Gastrocnemius medialis (tissue), 4 donors: ENCODE results near the gene SPOCD1. TPM values are rescaled to one million over a fixed set of nuclear protein-coding genes. Genes with fewer than 3 reads are reported as not detected.
A peak's percentile ranks its signal among the peaks of the same experiment; 100 is the strongest.

Experiments used
- ATAC-seq, 2 donors: fragments of 150-250 bp; one replicate each; pipeline ENCODE4 v1.9.1; 2016
- DNase-seq, 2 donors: peaks; one replicate each; pipeline ENCODE4 v3.0.0-alpha.2; 2019
- H3K27ac ChIP-seq, 4 donors: fragments of 200-600 bp; sonication (generic); 1 replicate in 1 of 4; 2 replicates in 3 of 4; pipeline ENCODE4 v1.5.1; 2016 to 2018; ENCODE audit warnings: mild to moderate bottlenecking in 2 of 4, moderate library complexity in 1 of 4
- H3K27me3 ChIP-seq, 3 donors: fragments of 200-600 bp; sonication (generic) in 2 of 3; 1 replicate in 1 of 3; 2 replicates in 2 of 3; pipeline versions ENCODE4 v1.5.1 to v1.6.0; 2016 to 2019; ENCODE audit warnings: mild to moderate bottlenecking in 1 of 3, moderate library complexity in 1 of 3
- H3K36me3 ChIP-seq, 2 donors: fragments of 200-600 bp; sonication (generic) in 1 of 2; one replicate each; pipeline ENCODE4 v1.5.1; 2017 to 2018
- H3K4me1 ChIP-seq, 2 donors: fragments of 200-600 bp; sonication (generic) in 1 of 2; one replicate each; pipeline ENCODE4 v1.5.1; 2016 to 2017; ENCODE audit warnings: mild to moderate bottlenecking in 2 of 2
- H3K4me3 ChIP-seq, 4 donors: fragments of 200-600 bp; sonication (generic) in 3 of 4; 1 replicate in 1 of 4; 2 replicates in 3 of 4; pipeline ENCODE4 v1.5.1; 2016 to 2019; ENCODE audit warnings: mild to moderate bottlenecking in 2 of 4
- H3K9me3 ChIP-seq, 3 donors: fragments of 200-600 bp; sonication (generic) in 2 of 3; 1 replicate in 1 of 3; 2 replicates in 2 of 3; pipeline ENCODE4 v1.5.1; 2016 to 2019
- CTCF ChIP-seq, 5 experiments: fragments of 450-650 bp in 3 of 5; fragments of 200-600 bp in 2 of 5; sonication (generic) in 2 of 5; IDR thresholded peaks in 4 of 5; conservative IDR thresholded peaks in 1 of 5; 1 replicate in 4 of 5; 2 replicates in 1 of 5; pipeline ENCODE4 v1.5.1; 2016 to 2019; ENCODE audit warnings: antibody characterized with exemption in 5 of 5, mild to moderate bottlenecking in 3 of 5, moderate library complexity in 3 of 5
- POLR2A ChIP-seq, 2 donors: fragments of 450-650 bp; IDR thresholded peaks; one replicate each; pipeline ENCODE4 v1.6.1; 2017; ENCODE audit warnings: antibody characterized with exemption in 2 of 2, mild to moderate bottlenecking in 2 of 2, moderate library complexity in 2 of 2
- in situ Hi-C, 4 donors: fragments of 200-750 bp; cut with MboI; loops; one replicate each; pipeline versions ENCODE4 v1.15.0 to v1.8.0; 2017; ENCODE audit warnings: low sequenced_read_pairs in 4 of 4
- intact Hi-C: fragments of 100-400 bp; cut with DNase I; formaldehyde crosslinking; loops from one replicate; pipeline ENCODE4 v1.15.1; 2023; ENCODE audit warnings: low total_unique reads
- total RNA-seq, 4 donors: library from RNA; depleted of rRNA; stranded (reverse); fragments of >200 nt; gene quantifications; one replicate each; pipeline versions ENCODE4 v1.1.0 to v1.2.3, GENCODE V29; 2016

Gene SPOCD1
- total RNA-seq, 4 donors from 2014 or later: not detected

- Histone ChIP-seq H3K36me3 (no peaks in the 10 kb centered on the region), H3K4me3 (no peak overlapping the region), H3K4me1 (peaks cover 2 to 8% of the 10 kb centered on the region in 2 donors), H3K27me3 (peaks cover 0 to 5% (median 4%) of the 10 kb centered on the region in 3 donors), H3K9me3 (no peaks in the 10 kb centered on the region), H3K27ac (no peak overlapping the region)
- TF ChIP-seq POLR2A (IDR thresholded peaks at IDR 0.05): no peak
- TF ChIP-seq CTCF (IDR thresholded peaks at IDR 0.05 in 4 of 5, conservative IDR thresholded peaks at IDR 0.05 in 1 of 5): no peak
- DNase-seq: no peak
- ATAC-seq: no peak
- in situ Hi-C loops (loop anchor here in 2 of 4 donors (25.0 kb wide), 1 partner anchor 229 kb away; no protein-coding TSS in a partner anchor), intact Hi-C loops (no loop called here)
These were observed 24.5 kb downstream of the SPOCD1 start for GRCh38 chr1:31791131-31791858.

- Histone ChIP-seq H3K27me3 (no peaks in the 10 kb centered on the region), H3K4me1 (peaks cover 2 to 8% of the 10 kb centered on the region in 2 donors), H3K27ac (no peak overlapping the region), H3K4me3 (no peak overlapping the region), H3K9me3 (no peaks in the 10 kb centered on the region), H3K36me3 (no peaks in the 10 kb centered on the region)
- intact Hi-C loops (no loop called here), in situ Hi-C loops (loop anchor here in 2 of 4 donors (25.0 kb wide), 1 partner anchor 228 kb away; no protein-coding TSS in a partner anchor)
- no peak for TF ChIP-seq CTCF (IDR thresholded peaks at IDR 0.05 in 4 of 5, conservative IDR thresholded peaks at IDR 0.05 in 1 of 5)
- no peak for TF ChIP-seq POLR2A (IDR thresholded peaks at IDR 0.05)
- ATAC-seq (no peak), DNase-seq (no peak)
These were observed 25.2 kb downstream of the SPOCD1 start for GRCh38 chr1:31790641-31791091.

- ATAC-seq (no peak), DNase-seq (no peak)
- intact Hi-C loops: no loop called here
- in situ Hi-C loops: loop anchor here in 2 of 4 donors (25.0 kb wide), 1 partner anchor 228 kb away; no protein-coding TSS in a partner anchor
- no peak overlapping the region for H3K4me3 ChIP-seq
- H3K4me1 ChIP-seq: peaks cover 2 to 8% of the 10 kb centered on the region in 2 donors
- TF ChIP-seq POLR2A (IDR thresholded peaks at IDR 0.05) (no peak), CTCF (IDR thresholded peaks at IDR 0.05 in 4 of 5, conservative IDR thresholded peaks at IDR 0.05 in 1 of 5) (no peak)
- no peaks in the 10 kb centered on the region for H3K36me3 ChIP-seq
- H3K27ac ChIP-seq: no peak overlapping the region
- H3K9me3 ChIP-seq: no peaks in the 10 kb centered on the region
- no peaks in the 10 kb centered on the region for H3K27me3 ChIP-seq
These were observed 25.7 kb downstream of the SPOCD1 start for GRCh38 chr1:31790140-31790539.

GRCh38 chr1:31789259-31790065 is 26.4 kb downstream of the SPOCD1 start:
- Histone ChIP-seq H3K27me3 (no peaks in the 10 kb centered on the region), H3K4me1 (peaks cover 2 to 8% of the 10 kb centered on the region in 2 donors), H3K27ac (peak overlapping the region; percentile 66 to 76 (median 74)), H3K4me3 (peak overlapping the region; percentile 62 to 96 (median 68)), H3K9me3 (no peaks in the 10 kb centered on the region), H3K36me3 (no peaks in the 10 kb centered on the region)
- TF ChIP-seq CTCF (IDR thresholded peaks at IDR 0.05 in 4 of 5, conservative IDR thresholded peaks at IDR 0.05 in 1 of 5) (peak; percentile 86 to 98 (median 93)), POLR2A (IDR thresholded peaks at IDR 0.05) (no peak)
- intact Hi-C loops (loop anchor here (1.0 kb wide), 4 partner anchors 27 to 225 kb away; no protein-coding TSS in a partner anchor), in situ Hi-C loops (loop anchor here (5.0 to 25.0 kb wide), 4 partner anchors 125 to 227 kb away; no protein-coding TSS in a partner anchor)
- peak; percentile 83 to 88 for DNase-seq
- peak; percentile 79 to 80 for ATAC-seq
